Stromal cell of bone marrow (primary cell): ENCODE measurements around the gene SF3B1.
"Not testable (repeated sequence)": the region's sequence is repeated elsewhere in the genome, so short reads cannot be mapped to it uniquely, and the experiment has no call there.

Source experiments
- DNase-seq: peaks from one replicate; pipeline ENCODE4 v3.0.0-alpha.2; 2012; ENCODE audit warnings: low read depth

The SF3B1 gene

DNA sequence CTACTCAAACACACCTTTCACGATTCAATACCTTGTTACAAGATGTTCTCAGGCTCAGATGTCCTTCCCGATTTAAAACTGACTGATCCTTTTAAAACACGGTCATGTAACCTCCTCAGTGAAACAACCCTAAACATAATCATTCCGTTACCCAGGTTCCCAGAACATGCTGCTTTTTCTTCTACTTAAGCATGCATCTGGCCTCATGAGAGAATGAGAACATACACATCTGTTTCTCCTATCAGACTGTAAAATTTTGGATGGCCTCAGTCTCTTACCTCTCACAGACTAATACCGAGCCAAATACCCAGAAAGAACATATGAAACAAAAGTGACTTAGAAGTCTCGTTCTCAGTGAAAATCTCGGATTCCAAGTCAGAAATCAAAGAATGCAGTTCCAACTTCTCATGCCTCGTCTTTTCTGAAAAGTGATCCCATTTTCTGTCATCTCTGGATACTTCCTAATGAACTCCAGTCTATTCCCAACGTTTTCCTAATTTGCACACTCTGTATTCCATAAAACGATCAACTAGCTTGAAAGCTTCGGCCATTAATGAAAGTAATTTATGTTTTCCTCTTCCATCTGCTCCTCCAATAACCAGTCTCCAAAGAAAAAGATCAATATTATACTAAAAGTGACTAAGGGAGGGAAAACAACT lies 919 bp downstream of the SF3B1 start:
- DNase-seq = no peak

- not testable (repeated sequence) for DNase-seq
Measured at GRCh38 chr2:197432527-197432926, 2.3 kb downstream of the SF3B1 start.

DNA sequence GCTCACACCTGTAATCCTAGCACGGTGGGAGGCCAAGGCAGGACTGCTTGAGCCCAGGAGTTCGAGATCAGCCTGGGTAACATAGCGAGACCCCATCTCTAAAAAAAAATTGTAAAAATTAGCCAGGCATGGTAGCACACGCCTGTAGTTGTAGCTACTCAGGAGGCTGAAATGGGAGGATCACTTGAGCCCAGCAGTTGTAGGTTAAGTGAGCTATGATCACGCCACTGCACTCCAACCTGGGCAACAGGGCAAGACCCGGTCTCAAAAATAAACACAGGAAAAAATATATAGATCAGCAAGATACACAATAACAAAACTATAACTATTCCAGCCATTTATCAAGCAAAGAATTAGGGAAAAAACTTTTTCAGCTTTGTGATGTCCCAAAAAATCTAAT lies 3.0 kb downstream of the SF3B1 start:
- DNase-seq = no peak

DNA sequence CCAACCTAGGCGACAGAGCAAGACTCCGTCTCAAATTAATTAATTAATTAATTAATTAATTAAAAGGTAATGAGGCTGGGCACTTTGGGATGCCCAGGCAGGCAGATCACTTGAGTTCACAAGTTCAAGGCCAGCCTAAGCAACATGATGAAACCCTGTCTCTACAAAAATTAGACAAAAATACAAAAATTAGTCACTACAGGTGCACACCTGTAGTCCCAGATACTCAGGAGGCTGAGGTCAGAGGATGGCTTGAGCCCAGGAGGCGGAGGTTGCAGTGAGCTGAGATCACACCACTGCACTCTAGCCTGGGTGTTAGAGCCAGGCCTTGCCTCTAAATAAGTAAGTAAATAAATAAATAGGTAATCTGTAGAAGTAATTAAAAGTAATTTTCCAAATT lies 6.8 kb downstream of the SF3B1 start:
- DNase-seq = no peak

GRCh38 chr2:197426723-197427603 lies 7.9 kb downstream of the SF3B1 start:
- DNase-seq = no peak

DNA sequence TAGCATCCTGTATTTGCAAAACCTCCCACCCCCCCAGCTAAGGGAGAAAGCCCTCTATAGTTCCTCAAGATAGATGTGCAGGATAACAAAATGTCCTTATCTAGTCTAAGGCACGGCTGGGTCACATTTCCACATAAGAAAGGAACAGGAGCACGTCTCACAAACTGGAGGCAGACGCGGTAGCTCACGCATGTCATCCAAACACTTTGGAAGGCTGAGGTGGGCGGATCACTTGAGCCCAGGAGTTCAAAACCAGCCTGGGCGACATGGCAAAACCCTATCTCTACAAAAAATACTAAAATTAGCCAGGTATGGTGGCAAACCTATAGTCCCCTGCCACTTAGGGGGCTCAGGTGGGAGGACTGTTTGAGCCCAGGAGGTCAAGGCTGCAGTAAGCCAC lies 9.3 kb downstream of the SF3B1 start:
- DNase-seq = no peak

- no peak for DNase-seq
Measured at GRCh38 chr2:197423307-197423706, 11.5 kb downstream of the SF3B1 start.

- no peak for DNase-seq
Measured at GRCh38 chr2:197419438-197419837, 15.4 kb downstream of the SF3B1 start.

- no peak for DNase-seq
Measured at GRCh38 chr2:197416268-197416667, 18.6 kb downstream of the SF3B1 start.

GRCh38 chr2:197414515-197414914 lies 20.3 kb downstream of the SF3B1 start:
- DNase-seq = no peak

DNA sequence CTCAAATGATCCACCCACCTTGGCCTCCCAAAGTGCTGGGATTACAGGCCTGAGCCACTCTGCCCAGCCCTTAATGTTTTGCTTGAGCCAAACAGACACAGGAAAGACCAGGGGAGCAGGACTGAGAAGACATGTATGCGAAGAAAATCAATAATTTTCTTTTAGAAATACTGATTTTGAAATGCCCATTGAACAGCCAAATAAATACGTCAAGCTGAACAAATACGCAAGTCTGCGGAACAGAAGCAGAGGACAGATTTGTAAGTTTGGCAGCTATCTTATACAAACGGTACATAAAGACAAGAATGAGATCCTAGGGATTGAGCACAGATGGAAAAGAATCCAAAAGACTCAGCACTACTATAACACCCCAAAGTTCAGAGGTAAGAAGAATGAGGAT lies 20.8 kb downstream of the SF3B1 start:
- no peak for DNase-seq

GRCh38 chr2:197405582-197405981 lies 29.2 kb downstream of the SF3B1 start:
- DNase-seq = no peak

DNA sequence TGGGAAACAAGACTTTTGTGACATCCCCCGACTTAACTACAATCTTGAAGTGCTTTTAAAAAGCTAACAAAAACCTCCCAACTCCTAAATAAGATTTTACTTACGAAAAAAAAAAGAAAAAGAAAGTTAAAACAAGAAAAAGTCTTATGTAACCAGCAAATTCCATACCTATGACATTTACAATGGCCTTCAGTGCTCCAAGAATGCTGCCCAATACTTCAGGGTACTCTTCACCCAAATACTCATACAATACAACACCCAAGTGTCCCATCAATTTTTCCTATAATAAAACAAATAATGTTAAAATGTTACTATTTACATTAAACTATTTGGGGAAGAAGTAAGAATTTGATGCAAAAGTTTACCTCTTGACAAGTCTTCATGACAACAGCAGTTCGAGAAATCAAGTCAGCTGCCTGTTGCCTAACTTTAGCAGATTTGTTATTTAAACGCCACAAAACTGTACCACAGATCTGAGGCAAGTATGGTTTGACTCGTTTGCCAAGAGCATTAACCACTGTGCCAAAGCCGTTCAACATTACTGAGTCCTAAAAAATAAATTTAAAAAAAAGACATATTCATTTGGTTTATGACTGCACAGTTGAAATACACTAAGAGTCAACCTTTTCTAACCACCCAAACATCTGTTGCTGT lies 34.8 kb downstream of the SF3B1 start:
- DNase-seq = peak; percentile 53

GRCh38 chr2:197398913-197399312 lies 35.9 kb downstream of the SF3B1 start:
- no peak for DNase-seq

- no peak for DNase-seq
Measured at GRCh38 chr2:197391220-197391717, 43.6 kb downstream of the SF3B1 start.

DNA sequence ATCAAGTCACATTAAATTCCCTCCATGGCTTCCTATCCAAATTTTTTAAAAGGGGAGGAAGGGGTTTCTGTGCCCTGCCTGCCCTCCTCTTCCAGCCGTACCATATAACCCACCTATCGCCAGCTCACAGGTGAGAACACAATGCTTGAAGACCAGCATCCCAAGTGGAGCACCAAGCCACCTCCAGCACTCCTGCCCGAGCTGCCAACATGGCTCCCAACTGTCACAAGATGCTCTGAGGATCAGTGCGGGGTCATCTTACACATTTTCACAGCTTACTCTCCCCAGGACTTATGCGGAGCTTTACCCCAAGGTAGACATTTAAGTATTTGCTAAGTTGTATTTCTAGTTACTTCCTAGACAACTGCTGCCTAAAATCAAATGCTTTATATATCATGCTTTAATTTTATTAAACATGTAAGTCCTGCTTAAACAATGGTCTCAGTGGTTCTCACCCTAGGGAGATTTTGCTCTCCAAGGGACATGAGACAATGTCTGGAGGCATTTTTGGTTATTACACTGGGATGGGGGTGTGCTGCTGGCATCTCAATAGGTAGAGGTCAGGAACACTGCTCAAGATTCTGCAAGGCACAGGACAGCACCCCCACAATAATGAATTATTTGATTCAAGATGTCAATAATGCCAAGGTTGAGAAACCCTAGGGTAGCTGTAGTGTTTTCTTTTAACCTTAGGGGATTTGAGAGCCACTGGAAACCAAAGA lies 45.8 kb downstream of the SF3B1 start:
- DNase-seq = no peak

GRCh38 chr2:197387179-197387578 lies 47.6 kb downstream of the SF3B1 start:
- no peak for DNase-seq

GRCh38 chr2:197386242-197386641 lies 48.6 kb downstream of the SF3B1 start:
- no peak for DNase-seq

DNA sequence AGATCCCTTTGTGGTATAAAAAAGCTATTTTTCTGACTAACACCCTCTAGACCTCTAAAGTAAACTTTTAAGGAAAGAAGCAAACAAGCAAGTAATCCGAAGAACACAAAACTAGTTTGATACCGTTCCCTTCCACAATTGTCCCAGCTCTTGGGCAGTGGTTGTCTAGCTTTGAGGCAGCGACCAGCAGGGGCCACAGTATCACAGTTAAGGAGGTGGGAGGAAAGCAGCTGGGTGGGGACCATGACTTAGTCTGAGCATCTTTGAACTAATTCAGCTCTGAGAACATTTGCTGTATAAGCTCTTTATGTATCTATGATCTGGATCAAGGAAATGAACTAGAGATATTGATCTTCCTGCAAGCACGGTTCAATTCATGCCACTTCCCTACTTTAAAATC lies 51.0 kb downstream of the SF3B1 start:
- DNase-seq = no peak

- DNase-seq = no peak
Measured at GRCh38 chr2:197381641-197382040, 53.2 kb downstream of the SF3B1 start.

DNA sequence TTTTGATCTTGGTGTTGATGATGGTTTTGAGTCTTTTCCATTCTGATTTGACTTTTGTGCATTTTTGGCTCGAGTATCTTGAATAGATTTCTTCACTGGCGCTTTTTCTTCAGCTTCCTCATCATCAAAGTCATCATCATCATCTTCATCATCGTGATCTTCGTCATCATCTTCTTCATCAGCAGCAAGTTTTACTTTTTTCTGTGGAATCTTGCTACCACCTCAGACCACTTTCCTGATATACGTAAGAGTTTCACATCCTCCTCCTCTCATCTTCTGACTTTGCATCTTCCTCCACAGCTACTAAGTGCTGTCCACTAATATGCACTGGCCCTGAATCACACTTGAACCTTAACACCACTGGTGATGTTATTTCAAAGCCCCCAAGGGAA lies 54.9 kb downstream of the SF3B1 start:
- DNase-seq = not testable (repeated sequence)

DNA sequence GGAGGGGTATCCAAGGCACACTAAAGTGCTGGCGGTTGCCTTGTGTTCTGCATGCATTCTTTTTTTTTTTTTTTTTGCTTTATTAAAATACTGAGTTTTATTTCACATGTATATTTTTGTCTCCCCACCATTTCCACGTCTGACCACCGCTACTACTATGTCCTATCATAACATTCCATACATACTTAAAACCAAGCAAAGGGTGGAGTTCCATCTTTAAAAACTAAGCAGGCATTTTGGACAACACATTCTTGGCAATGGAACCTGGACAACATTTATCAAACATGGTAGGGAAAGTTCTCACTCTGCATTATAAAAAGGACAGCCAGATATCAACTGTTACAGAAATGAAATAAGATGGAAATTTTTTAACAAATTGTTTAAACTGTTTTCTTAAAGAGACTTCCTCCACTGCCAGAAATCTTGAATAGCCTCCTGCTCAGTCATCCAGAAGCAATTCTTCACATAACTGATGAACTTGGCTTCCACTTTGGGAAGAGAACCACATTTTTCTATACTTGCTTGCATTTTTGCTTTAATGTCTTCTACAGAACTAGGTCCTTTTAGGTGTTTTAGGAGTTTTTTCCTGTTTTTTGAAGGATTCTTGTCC lies 55.4 kb downstream of the SF3B1 start:
- peak; percentile 30 for DNase-seq
